GM23248 (cell line): ENCODE results near the gene NOL4L.

ENCODE experiments used
- EZH2 ChIP-seq: fragments of 200-600 bp; sonication (generic); IDR thresholded peaks from 2 replicates; pipeline ENCODE4 v1.6.1; 2018; ENCODE audit warnings: antibody characterized with exemption, mild to moderate bottlenecking; ENCODE audit not compliant: insufficient read depth, poor library complexity, severe bottlenecking
- EZH2phosphoT487 ChIP-seq: fragments of 200-600 bp; sonication (generic); IDR thresholded peaks from 2 replicates; pipeline ENCODE4 v1.6.1; 2018; ENCODE audit warnings: antibody characterized with exemption, moderate library complexity, mild to moderate bottlenecking, low read depth; ENCODE audit not compliant: insufficient read depth

GRCh38 chr20:32541323-32542258 lies 43.5 kb downstream of the NOL4L start:
- TF ChIP-seq EZH2 (no peak), EZH2phosphoT487 (no peak)
